HK-2 (cell line): ENCODE data around the gene RNGTT.
"Not testable (repeated sequence)": the region's sequence is repeated elsewhere in the genome, so short reads cannot be mapped to it uniquely, and the experiment has no call there.

Experiments used
- DNase-seq: peaks from one replicate; pipeline ENCODE4 v3.0.0-alpha.2; 2018; ENCODE audit not compliant: unreplicated experiment

Gene RNGTT

DNA sequence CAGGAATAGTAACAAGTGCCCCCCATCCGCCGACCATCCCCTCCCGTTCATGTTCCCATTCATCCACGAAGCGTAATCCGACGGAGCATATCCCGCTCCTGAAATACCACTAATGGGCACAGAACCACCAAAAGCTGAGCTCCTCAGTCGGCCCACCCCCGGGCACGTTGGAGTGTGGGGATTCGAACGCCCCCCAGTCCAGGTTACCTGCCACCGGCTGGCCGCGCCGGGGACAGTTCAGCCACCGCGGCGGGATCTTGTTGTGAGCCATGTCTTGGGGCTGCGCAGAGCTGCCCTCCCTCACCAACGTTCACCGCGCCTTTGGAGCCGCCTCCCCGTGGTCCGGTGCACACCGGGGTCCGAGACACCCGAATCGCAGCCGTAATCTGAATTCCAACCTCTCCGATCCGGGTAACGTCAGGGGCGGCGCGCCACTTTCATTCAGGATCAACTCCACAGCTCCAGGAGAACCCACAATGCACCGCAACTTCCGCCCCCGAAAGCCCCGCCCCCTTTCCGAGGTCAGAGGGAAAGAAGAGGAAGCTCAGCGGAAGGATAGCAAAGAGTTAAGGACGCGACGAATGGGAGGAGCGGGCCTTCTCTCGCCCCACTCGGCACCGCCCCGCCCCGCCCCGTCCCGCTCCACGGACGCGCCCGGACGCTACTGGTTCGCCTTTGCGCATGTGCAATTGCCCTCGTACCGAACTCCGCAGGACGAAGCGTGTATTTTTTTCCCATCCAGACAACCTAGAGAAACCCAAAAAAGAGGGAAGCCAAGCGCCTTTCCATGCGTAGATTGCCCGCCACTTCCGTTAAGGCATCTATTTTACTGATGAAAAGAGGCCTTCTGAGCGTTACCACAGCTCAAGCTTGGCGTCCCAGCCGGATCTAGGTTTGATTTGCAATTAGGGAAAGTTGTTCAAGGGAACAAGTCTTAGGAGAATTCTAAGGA, at the start of gene RNGTT:
Gene RNGTT (minus strand): TSS at position 480 of the 952 bp plus-strand sequence. CDS start 209 bp downstream, at position 271.
- DNase-seq = peak; percentile 98

DNA sequence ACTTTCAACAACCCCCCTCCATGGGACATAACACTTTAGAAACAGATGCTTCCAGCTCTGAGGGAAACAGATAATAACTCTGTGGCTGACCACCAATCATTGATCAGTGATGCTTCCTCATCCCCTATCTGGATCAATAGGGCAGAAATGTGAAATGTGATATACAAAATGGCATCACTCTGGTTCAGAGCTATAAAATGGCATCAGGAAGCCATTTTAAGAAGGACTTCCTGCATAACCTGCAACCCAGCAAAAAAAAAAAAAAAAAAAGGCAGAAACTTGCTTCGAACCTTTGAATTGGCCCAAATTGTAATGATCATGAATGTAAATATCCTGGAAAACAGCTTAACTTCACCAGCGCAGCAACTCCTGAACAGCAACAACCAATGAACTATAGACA, 48.0 kb upstream of the RNGTT start:
- DNase-seq = no peak

DNA sequence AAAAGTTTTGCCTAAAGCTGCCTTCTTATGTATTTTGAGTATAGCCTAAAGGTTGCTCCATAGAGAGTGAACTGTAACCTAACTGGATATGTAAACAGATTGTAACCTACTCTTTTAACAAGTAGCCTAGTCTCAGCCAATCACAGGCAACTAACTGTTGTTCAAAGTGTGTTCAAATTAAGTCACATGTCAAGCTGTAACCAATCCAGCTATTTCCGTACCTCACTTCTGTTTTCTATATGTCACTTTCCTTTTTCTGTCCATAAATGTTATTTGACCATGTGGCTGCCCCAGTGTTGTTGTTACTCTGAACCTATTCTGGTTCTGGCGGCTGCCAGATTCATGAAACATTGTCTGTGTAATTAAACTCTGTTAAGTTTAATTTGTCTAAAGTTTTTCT, 47.4 kb upstream of the RNGTT start:
- no peak for DNase-seq

DNA sequence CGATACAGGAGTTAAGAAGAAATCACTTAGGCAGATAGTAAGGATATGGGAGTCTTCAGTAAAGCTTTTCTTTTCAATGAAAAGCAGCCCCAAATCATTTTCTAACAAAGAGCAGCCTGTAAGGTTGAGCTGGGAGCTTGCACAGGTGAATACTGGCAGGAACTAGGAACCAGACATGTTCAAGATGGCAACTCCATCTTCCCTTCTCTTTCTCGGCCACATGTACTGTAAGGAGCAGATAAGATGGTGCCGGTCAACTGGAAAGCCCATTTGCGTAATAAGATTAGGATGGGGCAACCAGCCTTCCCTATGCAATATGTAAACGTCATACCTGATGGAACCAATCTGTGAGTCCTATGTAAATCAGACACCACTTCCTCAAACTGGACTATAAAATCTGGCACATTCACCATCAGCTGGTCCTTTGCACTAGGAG, 46.2 kb upstream of the RNGTT start:
- no peak for DNase-seq

DNA sequence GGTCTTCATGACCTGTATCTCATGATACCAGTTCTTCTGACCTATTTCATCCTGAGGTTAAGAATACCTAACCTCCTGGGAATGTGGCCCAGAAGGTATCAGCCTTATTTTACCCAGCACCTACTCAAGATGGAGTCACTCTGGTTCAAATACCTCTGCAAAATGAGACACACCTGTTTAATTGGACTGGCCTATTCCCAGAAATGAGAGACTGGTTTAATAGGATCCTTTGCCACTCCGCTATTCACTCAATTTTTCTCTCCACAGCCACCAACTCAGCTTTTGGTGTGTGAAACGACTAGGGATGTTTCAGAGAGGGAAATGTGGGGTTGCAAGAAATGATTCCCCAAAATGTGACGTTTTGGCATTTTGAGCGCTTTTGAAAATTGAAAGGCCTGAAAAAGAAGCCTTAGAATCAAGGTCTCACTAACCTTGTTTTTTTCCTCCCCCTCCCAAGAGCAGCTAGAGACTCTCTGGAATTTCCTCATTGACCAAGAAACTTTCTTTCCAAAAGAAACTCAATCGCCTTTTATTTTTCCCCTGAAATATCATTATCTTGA, 45.5 kb upstream of the RNGTT start:
- no peak for DNase-seq

DNA sequence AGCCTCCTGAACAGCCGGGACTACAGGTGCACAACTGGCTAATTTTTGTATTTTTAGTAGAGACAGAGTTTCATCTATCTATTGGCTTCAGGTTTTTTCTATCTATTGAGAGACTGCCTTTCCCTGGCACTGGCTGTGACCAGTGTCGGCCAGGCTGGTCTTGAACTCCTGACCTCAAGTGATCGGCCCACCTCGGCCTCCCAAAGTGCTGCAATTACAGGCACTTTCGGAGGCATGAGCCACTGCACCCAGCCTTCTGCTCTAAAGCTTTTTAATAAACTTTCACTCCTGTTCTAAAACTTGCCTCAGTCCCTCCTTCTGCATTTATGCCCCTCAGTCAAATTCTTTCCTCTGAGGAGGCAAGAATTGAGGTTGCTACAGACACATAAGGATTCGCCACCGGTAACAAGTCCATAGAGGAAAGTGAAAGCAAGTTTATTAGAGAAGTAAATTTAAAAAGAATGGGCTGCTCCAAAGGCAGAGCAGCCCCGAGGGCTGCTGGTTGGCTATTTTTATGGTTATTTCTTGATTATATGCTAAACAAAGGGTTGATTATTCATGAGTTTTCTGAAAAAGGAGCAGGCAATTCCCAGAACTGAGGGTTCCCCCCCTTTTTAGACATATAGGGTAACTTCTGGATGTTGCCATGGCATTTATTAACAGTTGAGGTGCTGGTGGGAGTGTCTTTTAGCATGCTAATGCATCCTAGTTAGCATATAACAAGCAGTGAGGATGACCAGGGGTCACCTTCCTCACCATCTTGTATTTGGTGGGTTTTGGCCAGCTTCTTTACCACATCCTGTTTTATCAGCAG, 44.8 kb upstream of the RNGTT start:
- no peak for DNase-seq

DNA sequence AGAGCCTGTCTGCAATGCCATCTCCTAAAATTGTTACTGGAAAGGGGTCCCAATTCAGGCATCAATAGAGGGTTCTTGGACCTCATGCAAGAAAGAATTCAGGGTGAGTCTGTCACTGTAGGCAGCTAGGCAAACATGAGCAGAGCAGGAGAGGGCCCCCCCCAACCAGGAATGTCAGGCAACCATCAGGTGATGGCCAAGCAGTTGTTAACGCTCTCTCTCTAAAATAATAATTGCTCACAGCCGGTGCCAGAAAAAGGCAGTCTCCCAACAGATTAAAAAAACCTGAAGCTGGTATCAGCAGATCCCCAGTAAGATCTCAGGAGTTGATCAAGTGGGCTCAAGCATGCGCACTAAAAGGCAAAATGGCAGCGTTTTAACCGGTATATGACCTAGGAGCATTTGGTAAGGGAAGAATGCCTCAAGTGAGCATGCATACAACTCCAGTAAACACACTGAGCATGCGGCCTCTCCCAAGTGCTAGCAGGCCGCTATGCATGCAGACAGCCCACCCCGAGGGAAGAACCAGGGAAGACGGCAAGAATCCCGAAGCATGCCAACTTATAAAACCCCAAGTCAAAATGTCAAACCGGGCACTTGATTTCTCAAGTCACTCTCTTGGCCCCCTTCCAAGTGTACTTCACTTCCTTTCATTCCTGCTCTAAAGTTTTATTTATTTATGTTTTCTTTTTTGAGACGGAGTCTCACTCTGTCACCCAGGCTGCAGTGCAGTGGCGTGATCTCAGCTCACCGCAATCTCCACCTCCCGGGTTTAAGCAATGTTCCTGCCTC, 44.0 kb upstream of the RNGTT start:
- no peak for DNase-seq

DNA sequence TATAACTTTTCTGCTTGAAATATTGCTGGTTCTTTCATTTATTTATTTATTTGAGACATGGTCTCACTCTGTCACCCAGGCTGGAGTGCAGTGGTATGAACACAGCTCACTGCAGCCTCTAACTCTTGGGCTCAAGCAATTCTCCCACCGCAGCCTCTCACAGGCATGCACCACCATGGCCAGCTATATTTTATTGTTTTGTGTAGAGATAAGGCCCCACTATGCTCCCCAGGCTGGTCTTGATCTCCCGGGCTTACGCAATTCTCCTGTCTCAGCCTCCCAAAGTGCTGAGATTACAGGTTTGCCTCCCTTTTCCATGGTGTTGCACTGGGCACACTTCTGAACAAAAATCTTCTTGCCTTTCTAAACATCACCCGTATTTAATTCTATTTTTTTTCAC, 39.1 kb upstream of the RNGTT start:
- no peak for DNase-seq

DNA sequence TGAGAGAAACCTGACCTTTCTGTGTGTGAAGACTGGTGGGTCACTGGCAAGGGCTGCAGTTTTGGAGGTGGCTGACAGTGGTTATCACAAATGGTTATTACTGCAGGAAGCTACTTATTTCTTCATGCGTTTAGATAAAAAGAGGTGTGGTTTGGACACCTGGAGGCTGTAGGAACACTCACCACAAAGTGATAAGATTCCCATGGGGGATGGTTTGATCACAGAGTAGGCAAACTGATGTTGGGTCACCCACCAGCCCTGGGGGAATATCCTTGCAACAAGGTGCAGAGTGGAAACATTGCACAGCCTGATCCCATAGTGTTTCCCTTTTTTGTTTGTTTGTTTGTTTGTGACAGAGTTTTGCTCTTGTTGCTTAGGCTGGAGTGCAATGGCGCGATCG, 33.9 kb upstream of the RNGTT start:
- no peak for DNase-seq

DNA sequence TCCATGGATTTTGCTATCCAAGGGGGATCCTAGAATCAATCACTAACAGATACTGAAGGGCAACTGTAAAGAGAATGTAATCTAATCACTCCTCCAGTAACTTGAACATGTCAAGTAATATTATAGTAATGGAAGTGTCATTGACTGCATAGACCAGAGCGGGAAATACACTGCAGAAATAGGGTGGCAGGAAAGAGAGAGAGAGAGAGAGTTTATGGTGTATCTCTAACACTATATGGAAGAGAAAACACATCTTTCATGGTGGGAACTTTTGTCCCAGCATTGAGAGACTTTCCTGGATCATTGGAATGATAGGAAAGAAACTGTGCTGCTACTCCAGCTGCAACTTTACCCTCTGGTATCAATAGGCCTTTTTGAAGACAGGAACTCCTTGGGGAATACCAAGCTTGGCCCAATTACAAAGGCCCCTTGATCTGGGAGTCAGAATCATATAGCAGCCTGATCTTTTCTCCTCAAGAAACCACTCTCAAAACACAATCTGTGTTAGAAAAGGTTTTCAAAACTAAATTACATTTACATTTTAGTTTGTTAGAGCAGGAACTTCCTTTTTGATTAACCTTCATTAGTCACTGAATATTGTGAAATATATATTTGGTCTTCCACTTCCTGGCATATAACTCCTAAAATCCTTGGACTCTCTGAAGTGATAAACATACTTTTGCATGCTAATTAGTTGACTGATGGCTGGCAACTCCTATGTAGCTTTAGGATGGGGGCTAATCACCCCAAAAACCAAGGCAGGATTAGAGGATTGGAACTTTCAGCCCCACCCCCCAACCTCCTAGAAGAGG, 29.5 kb upstream of the RNGTT start:
- no peak for DNase-seq

DNA sequence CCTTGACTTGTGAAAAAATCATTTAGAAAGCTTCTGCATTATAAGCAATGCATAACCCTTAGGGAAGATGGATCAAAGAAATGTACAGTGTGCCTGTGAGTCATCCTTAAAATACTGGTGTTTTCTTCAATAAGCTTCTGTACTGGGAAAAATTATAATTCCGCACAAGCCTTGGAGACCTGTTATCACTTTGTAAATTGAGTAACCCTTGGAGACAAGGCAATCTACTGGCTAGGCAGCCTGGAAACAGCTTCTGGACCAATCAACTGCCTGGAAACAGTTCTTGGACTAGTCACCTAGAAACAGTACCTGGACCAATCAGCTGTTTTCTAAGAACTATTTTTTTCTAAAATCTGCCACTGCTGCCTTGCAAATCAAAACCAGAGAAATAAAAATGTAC, 25.8 kb upstream of the RNGTT start:
- no peak for DNase-seq

DNA sequence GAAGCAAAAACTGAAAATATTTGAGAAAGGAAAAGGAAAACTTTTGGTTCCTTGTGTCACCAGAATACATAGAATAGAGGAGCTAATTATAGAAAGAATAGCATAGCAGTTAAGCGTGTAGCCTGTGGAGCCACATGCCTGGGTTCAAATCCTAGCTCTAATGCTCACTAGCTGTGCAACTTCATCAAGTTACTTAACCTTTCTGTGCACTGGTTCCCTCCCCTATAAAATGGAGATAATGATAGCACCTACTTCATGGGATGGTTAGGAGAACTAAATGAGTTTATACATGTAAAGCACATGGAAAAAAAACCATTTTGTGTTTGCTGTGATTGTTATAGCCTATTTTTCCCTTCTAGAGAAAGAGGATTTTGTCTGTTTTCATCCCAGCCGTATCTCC, 24.5 kb upstream of the RNGTT start:
- no peak for DNase-seq

DNA sequence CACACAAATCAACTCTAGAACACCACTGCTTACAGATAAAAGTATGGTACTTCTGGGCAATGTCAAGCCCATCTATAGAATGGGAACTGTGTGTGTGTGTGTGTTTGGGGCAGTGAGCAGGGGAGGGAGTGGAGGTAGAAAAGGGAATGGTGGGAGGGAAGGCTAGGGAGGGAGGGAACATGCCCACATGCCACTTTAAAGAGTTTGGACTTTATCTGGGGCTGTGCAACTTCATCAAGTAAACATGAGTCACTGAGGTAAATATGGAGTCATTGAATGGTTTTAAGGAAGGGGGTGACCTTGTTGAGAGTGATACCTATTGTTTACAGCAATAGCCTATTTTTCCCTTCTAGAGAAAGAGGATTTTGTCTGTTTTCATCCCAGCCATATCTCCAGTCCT, 22.5 kb upstream of the RNGTT start:
- DNase-seq = no peak

DNA sequence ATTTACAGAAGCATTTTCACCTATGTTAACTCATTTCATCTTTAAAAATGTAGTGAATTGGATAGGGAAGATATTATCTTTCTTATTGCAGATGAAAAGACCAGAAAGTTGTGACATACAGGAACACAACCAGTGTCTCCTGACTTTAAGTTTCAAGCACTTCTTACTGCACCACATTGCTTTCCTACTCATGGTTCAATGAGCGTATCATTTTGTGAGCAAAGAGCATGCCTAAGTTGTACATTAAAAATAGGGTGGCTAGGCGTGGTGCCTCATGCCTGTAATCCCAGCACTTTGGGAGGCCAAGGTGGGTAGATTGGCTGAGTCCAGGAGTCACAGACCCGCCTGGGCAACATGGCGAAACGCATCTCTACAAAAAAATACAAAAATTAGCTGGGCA, 21.2 kb upstream of the RNGTT start:
- DNase-seq = no peak

DNA sequence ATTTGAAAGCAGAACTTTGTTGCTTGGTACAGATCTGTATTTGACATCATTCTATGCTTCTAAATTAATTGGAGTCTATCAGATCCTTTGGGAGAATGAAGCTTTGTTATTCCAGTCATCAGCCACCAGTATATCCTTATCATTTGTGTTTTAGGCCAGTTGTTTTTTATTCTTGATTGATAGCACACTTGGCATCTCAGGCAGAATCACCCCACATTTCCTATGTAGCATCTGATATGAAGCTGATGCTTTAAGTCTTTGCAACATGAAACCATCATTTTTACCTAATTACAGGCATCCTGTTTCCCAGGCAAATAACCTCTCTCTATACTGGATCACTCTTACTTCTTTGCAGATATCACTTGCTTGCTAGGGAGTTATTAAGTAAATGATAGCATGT, 20.7 kb upstream of the RNGTT start:
- no peak for DNase-seq

DNA sequence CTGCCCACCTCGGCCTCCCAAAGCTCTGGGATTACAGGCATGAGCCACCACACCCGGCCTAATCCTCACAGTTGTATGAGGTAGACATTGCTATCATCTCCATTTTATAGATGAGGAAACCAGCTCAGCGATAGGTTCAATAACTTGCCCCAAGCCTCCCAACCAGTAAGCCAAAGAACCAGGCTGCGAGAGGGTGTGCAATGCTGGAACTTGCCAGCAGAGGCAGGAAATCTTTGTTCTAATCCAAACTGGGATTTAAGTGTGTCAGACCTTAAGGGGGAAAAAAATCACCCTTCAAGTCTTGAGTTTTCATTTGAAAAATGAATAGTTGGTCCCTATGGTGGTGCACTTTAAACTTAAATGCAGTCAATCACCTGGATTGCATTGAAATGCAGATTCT, 20.1 kb upstream of the RNGTT start:
- no peak for DNase-seq

DNA sequence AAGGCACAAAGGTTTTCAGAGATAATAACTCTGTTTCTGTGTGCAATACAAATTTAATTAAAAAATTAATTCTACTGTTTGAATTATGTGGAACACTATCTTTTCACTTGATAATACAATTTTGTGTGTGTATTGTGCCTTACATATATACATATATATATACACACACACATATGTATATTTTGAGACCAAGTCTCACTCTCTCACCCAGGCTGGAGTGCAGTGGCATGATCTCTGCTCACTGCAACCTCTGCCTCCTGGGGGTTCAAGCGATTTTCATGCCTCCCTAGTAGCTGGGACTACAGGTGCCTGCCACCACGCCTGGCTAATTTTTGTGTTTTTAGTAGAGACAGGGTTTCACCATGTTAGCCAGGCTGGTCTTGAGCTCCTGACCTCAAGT, 19.7 kb upstream of the RNGTT start:
- DNase-seq = not testable (repeated sequence)

DNA sequence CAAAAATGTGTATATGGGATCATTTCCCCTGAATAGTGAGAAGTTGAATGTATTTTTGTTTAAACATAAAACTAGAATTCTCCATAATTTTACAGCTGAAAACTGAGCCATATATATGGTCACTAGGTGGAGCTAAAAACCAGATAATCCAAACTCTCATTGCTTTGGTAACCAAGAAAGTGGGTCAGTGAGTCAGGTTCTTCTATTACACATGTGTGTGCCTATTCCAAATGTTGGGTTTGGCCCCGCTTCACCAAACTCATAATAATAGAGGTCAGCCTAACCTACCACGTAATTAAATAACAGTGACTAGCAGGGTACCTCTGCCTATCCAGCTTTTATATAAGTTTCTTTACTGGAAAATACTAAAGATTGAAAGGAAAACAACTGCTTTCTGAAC, 19.3 kb upstream of the RNGTT start:
- DNase-seq = no peak

DNA sequence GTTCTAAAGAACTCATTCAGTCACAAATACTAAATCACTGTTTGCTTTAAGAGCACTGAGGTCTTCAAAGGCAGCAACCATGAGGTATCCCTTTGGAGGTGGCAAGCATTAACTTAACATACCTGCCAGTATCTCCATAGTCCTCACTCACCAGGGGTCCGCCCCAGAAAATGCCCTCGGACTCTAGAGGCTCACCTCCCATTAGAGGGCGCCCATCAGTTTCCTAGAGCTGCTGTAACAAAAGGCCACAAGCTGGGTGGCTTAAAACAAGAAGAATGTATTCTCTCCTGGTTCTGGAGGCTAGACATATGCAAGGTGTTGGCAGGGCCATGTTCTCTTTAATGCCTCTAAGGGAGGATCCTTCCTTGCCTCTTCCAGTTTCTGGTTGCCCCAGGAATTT, 12.0 kb upstream of the RNGTT start:
- no peak for DNase-seq

DNA sequence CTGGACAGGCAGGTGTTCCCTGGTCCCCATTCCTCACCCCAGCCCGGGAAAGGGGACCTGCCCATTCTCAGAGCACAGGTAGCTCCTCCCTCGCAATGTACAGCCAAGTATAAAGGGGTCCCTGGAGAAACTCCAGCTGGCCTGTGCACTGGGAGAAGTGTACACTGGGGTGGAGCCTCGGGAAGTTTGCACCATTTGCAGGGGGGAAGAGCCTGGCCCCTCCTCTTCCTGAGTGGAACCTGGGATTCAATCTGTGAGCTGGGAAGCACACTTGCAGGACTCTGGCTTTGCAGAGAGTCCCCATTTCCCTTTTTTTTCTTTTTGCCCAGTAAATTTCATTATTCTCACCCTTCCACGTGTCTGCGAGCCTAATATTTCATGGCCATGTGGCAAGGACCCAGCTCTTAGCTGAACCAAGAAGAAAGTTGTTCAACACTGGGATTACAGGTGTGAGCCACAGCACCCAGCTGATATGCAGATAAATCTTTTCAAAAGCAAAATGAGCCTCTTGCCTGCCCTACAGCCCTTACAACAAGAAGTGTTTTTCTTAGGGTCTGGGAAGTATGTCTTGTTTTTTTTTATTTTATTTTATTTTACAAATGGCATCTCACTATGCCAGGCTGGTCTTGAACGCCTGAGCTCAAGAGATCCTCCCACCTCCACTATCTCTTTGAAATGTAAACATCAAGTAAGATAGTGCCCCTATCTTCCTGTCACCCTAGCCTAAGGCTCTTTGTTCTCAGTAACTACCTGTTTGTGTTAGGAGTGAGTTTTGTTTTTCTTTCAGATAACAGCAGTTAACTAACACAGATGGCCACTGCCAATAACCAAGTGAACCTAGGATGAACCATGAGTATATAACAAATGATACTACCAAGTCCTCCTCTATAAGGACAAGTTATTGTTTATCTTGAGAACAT, 9.3 kb upstream of the RNGTT start:
- DNase-seq = no peak
